AG09309 (cell line): Measurements from ENCODE around the gene INPP5A.

Source experiments
- DNase-seq: peaks from one replicate; pipeline ENCODE4 v3.0.0-alpha.2; 2010; ENCODE audit warnings: low read depth
- H3K4me3 ChIP-seq: 2 replicates; pipeline ENCODE4 v1.5.1; 2011; ENCODE audit warnings: mild to moderate bottlenecking, low read depth, low read length, moderate library complexity; ENCODE audit not compliant: control insufficient read depth
- TF ChIP-seq, protein P1 (sequence below): IDR thresholded peaks from 2 replicates; pipeline ENCODE4 v1.5.1; 2011; ENCODE audit warnings: mild to moderate bottlenecking, low read depth, low read length, inconsistent platforms; ENCODE audit not compliant: insufficient read depth, control insufficient read depth; ENCODE audit errors: missing control alignments

Gene INPP5A

GRCh38 chr10:132681858-132682755 is 144.5 kb downstream of the INPP5A start:
- no peak overlapping the region for H3K4me3 ChIP-seq
- TF ChIP-seq, protein P1, sequence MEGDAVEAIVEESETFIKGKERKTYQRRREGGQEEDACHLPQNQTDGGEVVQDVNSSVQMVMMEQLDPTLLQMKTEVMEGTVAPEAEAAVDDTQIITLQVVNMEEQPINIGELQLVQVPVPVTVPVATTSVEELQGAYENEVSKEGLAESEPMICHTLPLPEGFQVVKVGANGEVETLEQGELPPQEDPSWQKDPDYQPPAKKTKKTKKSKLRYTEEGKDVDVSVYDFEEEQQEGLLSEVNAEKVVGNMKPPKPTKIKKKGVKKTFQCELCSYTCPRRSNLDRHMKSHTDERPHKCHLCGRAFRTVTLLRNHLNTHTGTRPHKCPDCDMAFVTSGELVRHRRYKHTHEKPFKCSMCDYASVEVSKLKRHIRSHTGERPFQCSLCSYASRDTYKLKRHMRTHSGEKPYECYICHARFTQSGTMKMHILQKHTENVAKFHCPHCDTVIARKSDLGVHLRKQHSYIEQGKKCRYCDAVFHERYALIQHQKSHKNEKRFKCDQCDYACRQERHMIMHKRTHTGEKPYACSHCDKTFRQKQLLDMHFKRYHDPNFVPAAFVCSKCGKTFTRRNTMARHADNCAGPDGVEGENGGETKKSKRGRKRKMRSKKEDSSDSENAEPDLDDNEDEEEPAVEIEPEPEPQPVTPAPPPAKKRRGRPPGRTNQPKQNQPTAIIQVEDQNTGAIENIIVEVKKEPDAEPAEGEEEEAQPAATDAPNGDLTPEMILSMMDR = no peak
- DNase-seq = no peak

DNA sequence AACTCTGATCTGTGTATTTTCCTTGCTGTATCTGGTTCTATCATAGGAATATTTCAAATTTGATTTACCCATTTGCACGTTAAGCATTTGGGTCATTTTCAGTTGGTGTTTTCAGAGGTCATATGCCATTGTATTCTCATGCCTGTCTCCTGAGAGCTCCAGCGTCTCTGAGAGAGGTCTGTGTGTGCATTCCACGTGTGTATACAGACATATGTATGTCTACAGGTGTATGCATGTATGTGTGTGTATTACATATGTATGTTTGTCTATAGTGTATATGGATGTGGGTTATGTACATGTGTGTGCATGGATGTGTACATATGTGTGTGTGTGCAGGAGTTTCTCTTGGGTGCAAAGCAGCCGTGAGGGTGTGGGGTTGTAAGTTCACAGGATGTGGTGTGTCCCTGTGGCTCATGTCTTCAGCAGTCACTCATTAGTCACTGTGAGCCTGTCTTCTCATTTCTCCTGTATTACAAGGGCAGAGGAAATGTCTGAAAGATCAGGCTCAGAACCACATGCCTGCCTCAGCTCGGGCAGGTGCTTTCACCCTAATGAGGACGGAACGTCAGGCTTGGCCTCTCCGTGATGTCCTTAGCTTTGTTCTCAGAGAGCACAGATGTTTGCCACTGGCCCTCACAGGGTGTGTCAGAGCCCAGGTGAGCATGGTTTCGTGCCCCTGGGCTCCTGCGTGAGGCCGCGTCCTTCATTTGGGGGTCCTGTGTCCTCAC is 146.7 kb downstream of the INPP5A start:
- no peak overlapping the region for H3K4me3 ChIP-seq
- TF ChIP-seq, protein P1 = no peak
- no peak for DNase-seq

- TF ChIP-seq, protein P1 = no peak
- no peak for DNase-seq
- H3K4me3 ChIP-seq = no peak overlapping the region
Observed at GRCh38 chr10:132685101-132685891, 147.7 kb downstream of the INPP5A start.

DNA sequence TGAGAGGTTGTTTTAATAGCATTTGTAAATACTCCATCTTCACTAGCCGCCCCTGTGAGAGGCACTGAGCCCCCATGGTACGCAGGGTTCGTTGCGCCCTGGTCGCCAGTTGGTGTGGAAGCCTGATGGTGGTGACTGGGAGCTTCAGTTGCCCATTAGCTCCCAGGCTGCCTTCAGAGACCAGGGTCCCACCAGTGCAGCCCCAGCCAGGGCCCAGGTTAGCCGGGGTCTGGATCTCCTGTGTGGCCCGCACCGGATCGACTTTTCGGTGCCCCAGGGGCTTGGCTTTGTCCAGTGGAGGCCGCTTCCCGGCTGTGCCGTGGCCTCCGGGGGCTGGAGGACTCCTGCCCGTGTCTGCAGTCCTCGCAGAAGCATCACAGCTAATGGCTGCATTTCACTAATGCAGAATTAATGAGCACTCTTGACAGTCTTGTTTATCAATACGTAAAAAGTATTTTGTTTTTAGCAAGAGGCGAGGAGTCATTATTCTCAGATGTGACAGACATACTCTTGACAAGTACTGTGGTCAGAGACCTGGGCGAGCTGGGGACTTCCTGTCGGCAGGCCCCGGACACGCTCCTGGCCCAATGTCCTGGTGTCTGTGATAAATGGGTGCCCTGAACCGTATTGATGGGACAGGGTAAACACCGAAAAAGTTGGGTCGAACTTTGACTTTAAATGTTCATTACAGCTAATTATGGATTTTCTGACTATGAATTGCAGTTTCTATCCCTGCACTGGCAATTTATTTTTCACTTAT is 148.5 kb downstream of the INPP5A start:
- TF ChIP-seq, protein P1 = no peak
- DNase-seq = no peak
- H3K4me3 ChIP-seq = no peak overlapping the region

GRCh38 chr10:132687181-132687892 is 149.8 kb downstream of the INPP5A start:
- no peak for DNase-seq

More at GRCh38 chr10:132687181-132687892, 149.8 kb downstream of the INPP5A start:
- H3K4me3 ChIP-seq = no peak overlapping the region
- TF ChIP-seq, protein P1 = no peak
